ENCODE data around the gene DLGAP5.

DLGAP5 gene

DNA sequence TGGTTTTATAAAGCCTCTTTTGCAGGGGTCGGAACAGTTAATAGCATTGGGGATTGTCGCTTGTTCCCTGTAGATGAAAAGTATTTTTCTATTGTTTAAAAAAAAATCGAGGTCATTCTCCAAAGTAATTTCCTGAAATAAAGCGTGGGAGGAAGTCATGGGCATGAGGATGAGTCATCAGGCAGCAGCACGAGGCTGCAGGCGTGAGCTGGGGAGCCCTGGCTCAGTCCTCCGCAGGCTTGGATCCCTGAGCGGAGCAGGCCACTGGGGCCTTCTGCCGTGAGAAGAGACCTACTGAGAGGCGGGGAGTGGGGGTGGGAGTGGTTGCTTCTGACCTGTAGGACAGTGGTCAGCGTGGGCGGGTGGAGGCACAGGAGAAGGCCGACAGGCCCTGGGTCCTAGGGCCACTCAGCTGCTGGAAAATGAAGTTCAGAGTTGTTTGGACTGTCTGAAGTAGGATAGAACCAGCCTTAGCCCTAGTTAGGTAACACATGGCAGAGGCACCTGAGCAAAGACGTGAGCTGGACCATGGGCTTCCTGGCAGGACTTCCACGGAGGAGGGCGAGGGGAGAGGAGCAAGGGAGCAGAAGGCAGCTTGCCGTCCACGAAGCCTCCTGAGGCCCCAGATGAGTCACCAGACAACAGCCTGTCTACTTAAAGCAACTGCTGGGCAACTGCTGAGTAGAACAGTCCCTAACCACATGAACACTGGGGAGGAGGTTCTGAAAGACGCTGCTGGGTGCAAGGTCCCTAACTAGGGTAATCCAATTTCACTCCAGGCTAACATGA lies 83.4 kb downstream of the DLGAP5 start:
- FAIRE-seq: peak; percentile 60

DNA sequence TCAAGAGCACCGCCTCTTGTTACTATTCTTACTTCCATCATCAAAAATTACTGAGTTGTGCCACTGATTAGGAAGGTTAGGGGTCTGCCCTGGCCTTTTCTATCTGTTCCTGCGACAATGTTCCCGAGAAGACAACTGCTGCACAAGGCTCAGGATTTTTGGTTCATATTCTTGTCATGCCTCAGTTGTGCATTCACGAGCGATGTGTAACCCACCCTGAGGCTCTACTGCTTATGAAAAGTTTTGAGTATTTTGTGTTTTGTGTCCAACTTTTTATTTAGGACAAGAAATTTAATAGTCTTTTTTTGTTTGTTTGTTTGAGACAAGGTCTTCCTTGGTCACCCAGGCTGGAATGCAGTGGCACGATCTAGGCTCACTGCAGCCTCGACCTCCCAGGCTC lies 85.4 kb downstream of the DLGAP5 start:
- FAIRE-seq: no peak

DNA sequence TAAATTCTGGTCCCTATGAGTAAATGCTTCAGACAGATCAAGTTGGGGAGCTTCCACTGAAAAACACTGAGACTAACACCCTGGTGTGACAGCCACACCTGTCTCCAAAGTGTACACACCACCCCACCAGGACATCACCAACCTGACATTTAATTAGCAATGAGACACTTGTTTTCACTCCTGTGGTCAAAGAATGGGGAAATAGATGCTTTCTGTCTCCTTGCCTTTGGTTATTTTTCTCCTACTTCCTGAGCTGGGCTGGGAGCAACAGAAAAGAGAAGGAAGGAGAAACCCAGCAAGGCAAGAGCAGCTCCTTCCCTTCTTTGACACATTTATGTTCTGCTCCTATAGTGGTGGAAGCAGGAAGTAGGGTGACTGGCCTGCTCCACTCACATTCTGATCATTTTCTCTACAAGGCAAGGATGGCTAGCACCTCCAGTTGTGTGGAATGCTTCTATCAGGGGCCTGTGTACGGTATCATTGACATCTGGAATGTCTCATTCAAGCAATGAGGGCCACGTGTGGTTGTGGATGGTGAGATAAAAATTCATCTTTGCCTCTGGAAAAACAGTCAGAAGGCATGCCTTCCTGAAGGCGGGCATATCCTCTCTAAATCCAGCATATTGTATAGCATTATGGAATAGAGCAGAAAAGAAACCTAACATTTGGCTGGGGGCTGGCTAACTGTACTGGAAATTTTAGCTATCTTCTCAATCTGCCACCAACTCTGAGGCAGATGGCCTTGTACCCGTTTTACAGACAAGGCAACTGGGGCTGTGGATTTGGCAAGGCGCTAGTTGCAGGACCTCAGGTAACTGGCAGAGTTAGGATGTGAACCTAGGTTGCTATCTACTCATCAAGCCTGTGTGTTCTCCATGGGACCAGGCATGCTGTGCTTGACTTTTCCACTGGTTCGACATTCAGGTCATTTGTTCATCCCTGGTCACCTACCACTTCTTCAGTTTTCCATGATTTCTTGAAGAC lies 87.1 kb downstream of the DLGAP5 start:
- no peak for FAIRE-seq

DNA sequence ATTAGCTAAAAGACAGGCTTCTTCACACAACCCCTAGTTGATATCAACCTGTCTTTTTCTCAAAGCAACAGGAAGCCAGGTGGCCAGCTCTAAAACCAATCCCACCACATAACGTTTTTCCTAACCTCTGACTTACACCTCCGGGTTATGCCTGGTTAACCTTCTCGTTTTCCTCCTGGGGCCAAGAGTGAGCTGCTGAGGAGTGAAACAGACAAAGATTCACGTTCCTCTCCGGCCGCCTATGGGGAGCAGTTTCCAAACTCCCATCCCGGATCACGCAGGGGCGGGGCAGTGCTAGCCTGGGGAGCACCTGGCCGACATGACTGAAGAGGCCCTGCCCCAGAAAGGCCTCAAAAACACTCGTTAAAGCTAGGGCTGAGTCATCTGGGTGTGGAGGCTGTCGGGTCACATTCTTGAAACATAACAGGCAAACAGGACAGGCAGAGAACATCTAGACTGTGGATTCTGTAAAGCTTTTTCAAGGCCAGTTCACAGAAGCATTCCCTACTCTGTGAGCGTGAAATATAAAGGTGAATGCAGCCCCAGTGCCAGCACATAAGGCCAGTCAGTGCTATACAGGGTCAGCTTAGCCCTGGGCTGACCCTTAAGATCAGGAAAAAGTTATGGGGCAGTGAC lies 88.3 kb downstream of the DLGAP5 start:
- no peak for FAIRE-seq

DNA sequence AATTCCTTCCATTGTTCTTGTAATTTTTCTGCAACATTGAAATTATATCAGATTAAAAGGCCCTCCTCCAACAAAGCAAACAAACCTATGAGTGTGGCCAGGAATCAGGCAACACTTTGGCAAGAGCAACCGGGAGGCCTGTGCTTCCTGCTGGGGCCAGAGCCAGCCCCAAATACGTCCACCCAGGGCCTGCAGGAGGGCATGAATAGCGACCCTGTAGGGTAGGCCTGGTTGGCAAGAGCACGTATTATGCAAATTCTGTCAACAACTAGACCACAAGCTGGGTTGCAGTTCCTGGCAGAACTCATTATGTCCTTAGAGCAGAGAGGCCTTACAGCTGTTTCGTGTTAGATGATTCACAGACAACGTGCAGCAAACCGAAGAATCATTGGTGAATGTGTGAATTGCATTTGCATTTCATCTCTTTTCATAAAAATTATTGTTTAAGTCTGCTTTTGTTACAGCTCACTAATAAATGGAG lies 89.2 kb downstream of the DLGAP5 start:
- no peak for FAIRE-seq

DNA sequence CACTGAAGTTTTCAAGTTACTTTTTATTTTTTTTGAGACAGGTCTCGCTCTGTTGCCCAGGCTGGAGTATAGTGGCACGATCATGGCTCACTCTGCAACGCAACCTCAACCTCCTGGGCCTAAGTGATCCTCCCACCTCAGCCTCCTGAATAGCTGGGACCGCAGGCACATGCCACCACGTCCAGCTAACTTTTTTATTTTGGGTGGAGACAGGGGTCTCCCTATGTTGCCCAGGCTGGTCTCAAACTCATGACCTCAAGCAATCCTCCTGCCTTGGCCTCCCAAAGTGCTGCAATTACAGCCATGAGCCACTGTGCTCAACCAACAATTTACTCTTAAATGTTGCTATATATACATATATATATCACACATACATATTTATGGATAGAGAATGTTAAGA lies 89.7 kb downstream of the DLGAP5 start:
- FAIRE-seq: no peak

DNA sequence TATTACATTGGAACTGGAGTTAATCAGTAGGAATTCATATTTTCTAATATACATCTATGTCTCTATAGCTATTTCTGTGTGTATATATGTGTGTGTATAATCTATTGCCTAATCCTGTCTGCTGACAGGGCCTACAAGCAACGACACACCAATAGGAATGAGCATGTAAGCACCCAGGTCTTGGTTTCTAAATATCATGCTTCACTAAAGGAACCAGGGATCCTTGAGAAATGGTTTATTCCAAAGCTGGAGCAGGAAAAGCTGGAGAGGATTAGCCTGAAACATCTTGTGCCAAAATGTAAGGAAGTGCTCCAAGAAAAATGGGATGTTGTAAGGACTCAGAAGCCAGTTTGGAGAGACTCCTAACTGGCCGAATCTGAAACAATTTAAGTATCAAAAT lies 91.6 kb downstream of the DLGAP5 start:
- no peak for FAIRE-seq

DNA sequence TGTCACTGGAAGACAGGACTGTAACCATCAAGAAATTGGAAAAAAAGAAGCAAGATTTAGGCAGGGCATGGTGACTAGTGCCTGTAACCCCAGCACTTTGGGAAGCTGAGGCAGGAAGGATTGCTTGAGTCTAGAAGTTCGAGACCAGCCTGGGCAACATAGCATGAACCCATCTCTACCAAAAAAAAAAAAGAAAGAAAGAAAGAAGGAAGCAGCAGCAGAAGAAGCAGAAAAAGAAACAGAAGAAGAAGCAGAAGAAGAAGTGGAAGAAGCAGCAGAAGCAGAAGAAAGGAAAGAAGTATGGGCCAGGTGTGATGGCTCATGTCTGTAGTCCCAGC lies 92.9 kb downstream of the DLGAP5 start:
- no peak for FAIRE-seq

Measured in TTC549 (cell line).